HCT116 (cell line): Measurements from ENCODE around the gene LIM2. TPM values are rescaled to one million over a fixed set of nuclear protein-coding genes. Genes with fewer than 3 reads are reported as not detected.
"Not testable (repeated sequence)": the region's sequence is repeated elsewhere in the genome, so short reads cannot be mapped to it uniquely, and the experiment has no call there.

Experiments
- ATAC-seq: fragments of 200-7000 bp; cut with Tn5 transposase; 2 replicates; pipeline ENCODE4 v1.9.1; 2020; ENCODE audit warnings: mild to moderate bottlenecking, moderate library complexity
- BruUV-seq: library from RNA; stranded (reverse); fragments of 400-500 nt; replicated peaks from 2 replicates; lab custom pipeline; 2021; lab: Mats Ljungman, UMichigan
- CTCF ChIA-PET: fragments of 300-600 bp; sonication (Branson Sonifier 250); formaldehyde crosslinking; loops from one replicate; lab custom pipeline; 2021; ENCODE audit warnings: antibody characterized with exemption; lab: Charles Lee
- POLR2A ChIA-PET: fragments of 300-600, 350-600 bp; sonication (Branson Sonifier 250); formaldehyde crosslinking; loops from one replicate; lab custom pipeline; 2021; ENCODE audit warnings: antibody characterized with exemption; lab: Charles Lee
- RAD21 ChIA-PET, 2 experiments: fragments of 300-600 bp; sonication (Branson Sonifier 250); formaldehyde crosslinking; loops; one replicate each; lab custom pipeline; 2023; ENCODE audit warnings: low total read pairs in 2 of 2; ENCODE audit not compliant: uncharacterized antibody in 2 of 2, unreplicated experiment in 2 of 2, low non-redundant PET in 1 of 2; lab: Charles Lee
- DNase-seq: peaks from one replicate; pipeline ENCODE4 v3.0.0-alpha.2; 2010; ENCODE audit warnings: low read depth, low spot score
- H2AFZ ChIP-seq: fragments of 200-600 bp; shearing (Covaris generic), sonication (generic); 2 replicates; pipeline ENCODE4 v1.6.1; 2017; ENCODE audit warnings: low read depth, mixed run types, mixed read lengths, antibody characterized with exemption, low read length; ENCODE audit not compliant: poor library complexity, severe bottlenecking
- H3K27ac ChIP-seq: 2 replicates; pipeline ENCODE4 v1.5.1; 2012; ENCODE audit warnings: low read depth, low read length
- H3K27me3 ChIP-seq: fragments of 200-600 bp; sonication (generic); 2 replicates; pipeline ENCODE4 v1.6.1; 2016; ENCODE audit warnings: mixed run types, low read length, mixed read lengths; ENCODE audit not compliant: insufficient read depth
- H3K36me3 ChIP-seq, 2 experiments: fragments of 200-500 bp in 1 of 2; fragments of 200-600 bp in 1 of 2; sonication (Bioruptor generic) in 1 of 2; sonication (generic) in 1 of 2; 2 replicates each; pipeline versions ENCODE4 v1.5.1 to v1.6.1; 2014 to 2016; ENCODE audit warnings: low read length in 2 of 2, inconsistent platforms in 1 of 2, mixed read lengths in 1 of 2, mixed run types in 1 of 2; ENCODE audit not compliant: insufficient read depth in 2 of 2, control insufficient read depth in 1 of 2
- H3K4me1 ChIP-seq, 2 experiments: fragments of 200-600 bp in 1 of 2; sonication (generic) in 1 of 2; 2 replicates each; pipeline versions ENCODE4 v1.5.1 to v1.6.1; 2012 to 2017; ENCODE audit warnings: low read length in 2 of 2, inconsistent platforms in 1 of 2, mild to moderate bottlenecking in 1 of 2, mixed read lengths in 1 of 2, mixed run types in 1 of 2, moderate library complexity in 1 of 2; ENCODE audit not compliant: insufficient read depth in 2 of 2, control insufficient read depth in 1 of 2
- H3K4me2 ChIP-seq: fragments of 200-600 bp; sonication (generic); 2 replicates; pipeline ENCODE4 v1.6.1; 2017; ENCODE audit warnings: mixed run types, low read length, mixed read lengths
- H3K4me3 ChIP-seq, 2 experiments: fragments of 200-600 bp in 1 of 2; sonication (generic) in 1 of 2; replicated peaks in 1 of 2; 2 replicates each; pipeline ENCODE4 v1.5.1; 2011 to 2016; ENCODE audit warnings: low read length in 2 of 2, control low read depth in 1 of 2, low read depth in 1 of 2, mild to moderate bottlenecking in 1 of 2, mixed read lengths in 1 of 2, mixed run types in 1 of 2
- H3K79me2 ChIP-seq: fragments of 200-600 bp; sonication (generic); 2 replicates; pipeline ENCODE4 v1.6.1; 2017; ENCODE audit warnings: mild to moderate bottlenecking, mixed run types, low read length, moderate library complexity, mixed read lengths; ENCODE audit not compliant: insufficient read depth
- H3K9ac ChIP-seq: fragments of 200-600 bp; sonication (generic); 2 replicates; pipeline ENCODE4 v1.6.1; 2016; ENCODE audit warnings: low read length, mixed read lengths
- H3K9me2 ChIP-seq: fragments of 200-600 bp; sonication (generic), shearing (Covaris generic); 2 replicates; pipeline ENCODE4 v1.6.1; 2017; ENCODE audit warnings: mixed run types, mild to moderate bottlenecking, moderate library complexity; ENCODE audit not compliant: insufficient read depth
- H3K9me3 ChIP-seq, 2 experiments: fragments of 200-500 bp in 1 of 2; fragments of 200-600 bp in 1 of 2; sonication (Bioruptor generic) in 1 of 2; sonication (generic) in 1 of 2; 2 replicates each; pipeline ENCODE4 v1.6.1; 2014 to 2017; ENCODE audit warnings: low read length in 2 of 2, mixed read lengths in 2 of 2, inconsistent platforms in 1 of 2, low read depth in 1 of 2, mild to moderate bottlenecking in 1 of 2, mixed run types in 1 of 2, moderate library complexity in 1 of 2; ENCODE audit not compliant: control insufficient read depth in 1 of 2, insufficient read depth in 1 of 2
- H4K20me1 ChIP-seq: fragments of 200-600 bp; sonication (generic), shearing (Covaris generic); 2 replicates; pipeline ENCODE4 v1.6.1; 2017; ENCODE audit warnings: mixed run types, mild to moderate bottlenecking, moderate library complexity; ENCODE audit not compliant: insufficient read depth
- RAD21 ChIP-seq: IDR thresholded peaks from 2 replicates; pipeline ENCODE4 v1.6.1; 2012; ENCODE audit warnings: low read depth, mild to moderate bottlenecking
- intact Hi-C: fragments of 100-400 bp; cut with micrococcal nuclease; formaldehyde crosslinking; loops from 2 replicates; pipeline ENCODE4 v1.10.0; 2022
- total RNA-seq: library from RNA; stranded (reverse); gene quantifications from one replicate; pipeline ENCODE4 v1.2.1, GENCODE V29; 2021; ENCODE audit not compliant: unreplicated experiment
- TF ChIP-seq, protein P1 (sequence below), 3 experiments: fragments of 200-600 bp in 1 of 3; sonication (generic) in 1 of 3; IDR thresholded peaks in 2 of 3; conservative IDR thresholded peaks in 1 of 3; 2 replicates each; pipeline ENCODE4 v1.5.1; 2012 to 2017; ENCODE audit warnings: low read depth in 2 of 3, low read length in 2 of 3, antibody characterized with exemption in 1 of 3, borderline replicate concordance in 1 of 3, control low read depth in 1 of 3, mild to moderate bottlenecking in 1 of 3, mixed read lengths in 1 of 3, mixed run types in 1 of 3, moderate library complexity in 1 of 3; ENCODE audit not compliant: insufficient read depth in 1 of 3

The LIM2 gene
- total RNA-seq, 1 experiment from 2014 or later: not detected

DNA sequence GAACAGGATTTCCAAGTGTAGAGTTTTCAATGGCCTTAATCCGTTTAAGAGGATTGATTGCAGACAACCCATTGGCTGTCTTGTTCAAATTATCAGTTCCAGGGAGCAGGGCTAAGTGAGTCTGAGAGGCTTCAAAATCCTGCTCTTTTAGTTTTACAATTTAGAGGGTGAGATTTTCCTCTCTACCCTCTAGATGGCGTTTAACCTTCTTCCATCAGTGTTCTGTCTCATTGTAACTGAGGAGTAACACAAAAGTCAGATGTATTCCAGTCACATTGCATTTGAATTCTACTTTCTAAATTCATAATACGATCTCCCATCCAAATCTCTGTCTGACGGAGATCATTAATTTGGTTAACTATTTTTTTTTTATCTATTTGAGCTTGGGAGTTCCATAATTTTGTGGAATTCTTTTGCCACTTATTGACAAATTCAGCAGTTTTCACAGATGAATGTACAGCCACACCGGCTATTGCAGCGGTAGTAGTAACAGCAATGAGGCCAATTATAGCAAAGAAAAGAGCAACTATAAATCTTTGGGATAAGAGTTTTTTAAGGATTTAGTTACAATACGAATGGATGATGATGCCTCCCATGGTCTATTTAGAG, 10.4 kb upstream of the LIM2 start:
- no peaks in the 10 kb centered on the region for H4K20me1 ChIP-seq
- no peak overlapping the region for H2AFZ ChIP-seq
- intact Hi-C loops: no loop called here
- no peak overlapping the region for H3K27ac ChIP-seq
- H3K4me3 ChIP-seq: no peak overlapping the region
- no TSS peak for BruUV-seq
- H3K79me2 ChIP-seq: peaks cover 4% of the 10 kb centered on the region; the same call in 1 of the 2 replicates
- H3K9me2 ChIP-seq: no peaks in the 10 kb centered on the region
- H3K4me2 ChIP-seq: no peak overlapping the region
- DNase-seq: no peak
- ATAC-seq: no peak
- H3K9ac ChIP-seq: no peak overlapping the region
- TF ChIP-seq, protein P1, sequence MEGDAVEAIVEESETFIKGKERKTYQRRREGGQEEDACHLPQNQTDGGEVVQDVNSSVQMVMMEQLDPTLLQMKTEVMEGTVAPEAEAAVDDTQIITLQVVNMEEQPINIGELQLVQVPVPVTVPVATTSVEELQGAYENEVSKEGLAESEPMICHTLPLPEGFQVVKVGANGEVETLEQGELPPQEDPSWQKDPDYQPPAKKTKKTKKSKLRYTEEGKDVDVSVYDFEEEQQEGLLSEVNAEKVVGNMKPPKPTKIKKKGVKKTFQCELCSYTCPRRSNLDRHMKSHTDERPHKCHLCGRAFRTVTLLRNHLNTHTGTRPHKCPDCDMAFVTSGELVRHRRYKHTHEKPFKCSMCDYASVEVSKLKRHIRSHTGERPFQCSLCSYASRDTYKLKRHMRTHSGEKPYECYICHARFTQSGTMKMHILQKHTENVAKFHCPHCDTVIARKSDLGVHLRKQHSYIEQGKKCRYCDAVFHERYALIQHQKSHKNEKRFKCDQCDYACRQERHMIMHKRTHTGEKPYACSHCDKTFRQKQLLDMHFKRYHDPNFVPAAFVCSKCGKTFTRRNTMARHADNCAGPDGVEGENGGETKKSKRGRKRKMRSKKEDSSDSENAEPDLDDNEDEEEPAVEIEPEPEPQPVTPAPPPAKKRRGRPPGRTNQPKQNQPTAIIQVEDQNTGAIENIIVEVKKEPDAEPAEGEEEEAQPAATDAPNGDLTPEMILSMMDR (IDR thresholded peaks at IDR 0.05 in 2 of 3, conservative IDR thresholded peaks at IDR 0.05 in 1 of 3; ENCODE audit: borderline replicate concordance in 1 of 3, insufficient read depth in 1 of 3, low read depth in 2 of 3, low read length in 2 of 3): peak in 2 of 3 experiments; percentile 52 to 61; a peak in 5 of 6 replicates
- TF ChIP-seq RAD21: no peak; the same call in 1 of the 2 replicates
- ChIA-PET POLR2A (no interaction called here), CTCF (interaction anchor here (0.7 to 3.1 kb wide), 2 partner anchors 31 to 59 kb away, joined by 3 to 16 read pairs; no protein-coding TSS in a partner anchor), RAD21 (no interaction called here)
- peaks cover 8 to 9% of the 10 kb centered on the region in 2 experiments; a peak in 2 of 4 replicates for H3K9me3 ChIP-seq
- peaks cover 6 to 25% of the 10 kb centered on the region in 2 experiments; a peak in 3 of 4 replicates for H3K4me1 ChIP-seq
- H3K27me3 ChIP-seq: no peaks in the 10 kb centered on the region
- peaks cover 0 to 3% of the 10 kb centered on the region in 2 experiments; a peak in 1 of 4 replicates for H3K36me3 ChIP-seq

DNA sequence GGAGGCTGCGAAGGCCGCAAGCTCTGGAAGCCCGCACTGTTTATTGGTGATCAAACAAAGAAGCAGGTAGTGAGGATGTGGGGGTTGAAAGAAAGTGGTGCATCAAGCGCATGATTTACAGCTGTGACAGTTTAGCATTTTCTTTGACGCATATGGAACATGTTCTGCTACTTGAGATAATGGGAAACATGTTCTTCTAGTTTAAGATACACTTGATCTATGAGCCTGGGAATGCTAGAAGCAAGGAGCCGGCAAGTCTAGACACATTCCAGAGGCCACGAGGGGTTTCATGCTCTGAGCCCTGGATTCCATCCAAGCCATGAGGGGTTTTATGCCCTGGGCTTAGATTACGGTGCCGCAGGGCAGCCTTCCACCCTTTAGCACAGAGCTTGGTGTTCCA, 9.7 kb upstream of the LIM2 start:
- ATAC-seq, BruUV-seq, H3K9ac ChIP-seq, intact Hi-C loops, H3K27ac ChIP-seq, H3K4me2 ChIP-seq, RAD21 ChIA-PET, H3K36me3 ChIP-seq, H3K9me2 ChIP-seq, H3K79me2 ChIP-seq, POLR2A ChIA-PET, H3K27me3 ChIP-seq, H4K20me1 ChIP-seq, DNase-seq, H3K4me3 ChIP-seq, H2AFZ ChIP-seq, H3K9me3 ChIP-seq: not testable (repeated sequence)
- CTCF ChIA-PET: interaction anchor here (0.7 to 3.1 kb wide), 2 partner anchors 30 to 58 kb away, joined by 3 to 16 read pairs; no protein-coding TSS in a partner anchor
- H3K4me1 ChIP-seq: peaks cover 6 to 25% of the 10 kb centered on the region in 2 experiments; a peak in 3 of 4 replicates
